Activated CD4-positive, alpha-beta T cell treated with anti-CD3 and anti-CD28 coated beads for 36 hours (primary cell): ENCODE data around the gene ABHD6. TPM values are rescaled to one million over a fixed set of nuclear protein-coding genes. Genes with fewer than 3 reads are reported as not detected.
A peak's percentile ranks its signal among the peaks of the same experiment; 100 is the strongest.

Source experiments
- ATAC-seq: fragments of 200-7000 bp; cut with Tn5 transposase; one replicate; pipeline ENCODE4 v1.10.0; 2021; ENCODE audit warnings: mild to moderate bottlenecking, moderate library complexity
- CTCF ChIA-PET: fragments of 350-600 bp; sonication (Branson Sonifier 250); formaldehyde crosslinking; loops from one replicate; lab custom pipeline; 2021; ENCODE audit warnings: antibody characterized with exemption; lab: Charles Lee
- POLR2A ChIA-PET: fragments of 350-600 bp; sonication (Branson Sonifier 250); formaldehyde crosslinking; loops from one replicate; lab custom pipeline; 2021; ENCODE audit warnings: antibody characterized with exemption, inconsistent platforms; lab: Charles Lee
- DNase-seq: peaks from one replicate; pipeline ENCODE4 v3.0.0-alpha.2; 2020
- H3K27ac Mint-ChIP-seq: one replicate; pipeline ENCODE4 v1.8.0; 2021; ENCODE audit warnings: mixed read lengths
- H3K27me3 Mint-ChIP-seq: one replicate; pipeline ENCODE4 v1.8.0; 2021; ENCODE audit warnings: mixed read lengths
- H3K36me3 Mint-ChIP-seq: one replicate; pipeline ENCODE4 v1.8.0; 2021; ENCODE audit warnings: low read depth, mixed read lengths
- H3K4me1 Mint-ChIP-seq: one replicate; pipeline ENCODE4 v1.8.0; 2021; ENCODE audit warnings: mixed read lengths
- H3K4me3 Mint-ChIP-seq: one replicate; pipeline ENCODE4 v1.8.0; 2021; ENCODE audit warnings: mild to moderate bottlenecking, moderate library complexity, mixed read lengths
- H3K9me3 Mint-ChIP-seq: one replicate; pipeline ENCODE4 v1.8.0; 2021; ENCODE audit warnings: low read depth, mixed read lengths
- intact Hi-C, 2 experiments: fragments of 100-400 bp; cut with DNase I in 1 of 2; cut with micrococcal nuclease in 1 of 2; formaldehyde crosslinking; loops; one replicate each; pipeline versions ENCODE4 v1.14.2 to v1.15.1; 2022 to 2024; cut with DNase I, micrococcal nuclease
- total RNA-seq, 2 experiments: library from RNA; stranded (reverse); gene quantifications; one replicate each; pipeline ENCODE4 v1.2.3, GENCODE V29; 2021

The ABHD6 gene
- total RNA-seq, 2 experiments from 2014 or later, result 3.0 to 3.5 TPM

GRCh38 chr3:58324391-58325390 is 87.1 kb downstream of the ABHD6 start:
- POLR2A ChIA-PET, result interaction anchor here (0.8 to 1.4 kb wide), 3 partner anchors 10 to 18 kb away, joined by 4 to 5 read pairs (median 4); partner anchors contain the start of genes HTD2 and RPP14

GRCh38 chr3:58325525-58325992 is 88.0 kb downstream of the ABHD6 start:
- no peaks in the 10 kb centered on the region for H3K9me3 Mint-ChIP-seq
- ChIA-PET CTCF (interaction anchor here (0.6 to 9.5 kb wide), 5 partner anchors 12 to 25 kb away, joined by 3 to 72 read pairs (median 5); partner anchors contain the start of genes HTD2 and RPP14), POLR2A (interaction anchor here (1.4 kb wide), 1 partner anchor 10 kb away, joined by 4 read pairs; no protein-coding TSS in a partner anchor)
- no peak overlapping the region for H3K4me3 Mint-ChIP-seq
- DNase-seq (no peak), ATAC-seq (no peak)
- H3K27me3 Mint-ChIP-seq, result no peaks in the 10 kb centered on the region
- peaks cover 2% of the 10 kb centered on the region for H3K36me3 Mint-ChIP-seq
- peak overlapping the region; percentile 82 for H3K27ac Mint-ChIP-seq
- intact Hi-C loops, result no loop called here
- peaks cover 40% of the 10 kb centered on the region for H3K4me1 Mint-ChIP-seq

More at GRCh38 chr3:58324391-58325390, 87.1 kb downstream of the ABHD6 start:
- intact Hi-C loops, result loop anchor here (1.0 to 5.0 kb wide), 8 partner anchors 8 to 728 kb away; partner anchors contain the start of genes HTD2 (in 2 of the 2), RPP14 (in 2 of the 2), CFAP20DC (in 1 of the 2) and PDHB (in 1 of the 2)
- ATAC-seq, result peak; percentile 62
- Mint-ChIP-seq H3K27me3 (no peaks in the 10 kb centered on the region), H3K9me3 (no peaks in the 10 kb centered on the region), H3K4me1 (peaks cover 40% of the 10 kb centered on the region), H3K27ac (peak overlapping the region; percentile 86), H3K36me3 (peaks cover 2% of the 10 kb centered on the region), H3K4me3 (peak overlapping the region; percentile 29)
- no peak for DNase-seq
- CTCF ChIA-PET, result interaction anchor here (0.5 to 9.5 kb wide), 14 partner anchors 8 to 335 kb away, joined by 3 to 72 read pairs (median 4); partner anchors contain the start of genes HTD2, PXK and RPP14

GRCh38 chr3:58326267-58326900 is 88.8 kb downstream of the ABHD6 start:
- Mint-ChIP-seq H3K4me3 (no peak overlapping the region), H3K36me3 (no peaks in the 10 kb centered on the region), H3K9me3 (no peaks in the 10 kb centered on the region), H3K27me3 (no peaks in the 10 kb centered on the region), H3K4me1 (peaks cover 36% of the 10 kb centered on the region), H3K27ac (peak overlapping the region; percentile 65)
- ChIA-PET CTCF (interaction anchor here (0.9 to 9.5 kb wide), 3 partner anchors 19 to 169 kb away, joined by 3 to 72 read pairs (median 3); partner anchors contain the start of genes HTD2 and RPP14), POLR2A (no interaction called here)
- no peak for DNase-seq
- no peak for ATAC-seq
- intact Hi-C loops, result no loop called here

- H3K9me3 Mint-ChIP-seq, result no peaks in the 10 kb centered on the region
- no peak overlapping the region for H3K4me3 Mint-ChIP-seq
These were observed 91.7 kb downstream of the ABHD6 start for GRCh38 chr3:58329150-58329921.

GRCh38 chr3:58329922-58330413 is 92.4 kb downstream of the ABHD6 start:
- no peak for ATAC-seq
- Mint-ChIP-seq H3K4me1 (peaks cover 28% of the 10 kb centered on the region), H3K9me3 (no peaks in the 10 kb centered on the region), H3K27ac (no peak overlapping the region), H3K27me3 (no peaks in the 10 kb centered on the region), H3K4me3 (no peak overlapping the region), H3K36me3 (peaks cover 2% of the 10 kb centered on the region)
- intact Hi-C loops, result loop anchor here in 1 of 2 experiments (5.0 kb wide), 1 partner anchor 162 kb away; the partner anchor contains the start of gene KCTD6
- CTCF ChIA-PET, result interaction anchor here (1.0 to 9.4 kb wide), 3 partner anchors 23 to 161 kb away, joined by 5 to 58 read pairs (median 6); partner anchors contain the start of genes HTD2, KCTD6 and RPP14
- DNase-seq, result no peak
- POLR2A ChIA-PET, result no interaction called here

More at GRCh38 chr3:58329150-58329921, 91.7 kb downstream of the ABHD6 start:
- ATAC-seq, result no peak
- peaks cover 2% of the 10 kb centered on the region for H3K36me3 Mint-ChIP-seq
- no peak overlapping the region for H3K27ac Mint-ChIP-seq
- H3K27me3 Mint-ChIP-seq, result no peaks in the 10 kb centered on the region
- H3K4me1 Mint-ChIP-seq, result peaks cover 29% of the 10 kb centered on the region
- CTCF ChIA-PET, result interaction anchor here (0.7 to 9.4 kb wide), 3 partner anchors 22 to 146 kb away, joined by 3 to 58 read pairs (median 6); partner anchors contain the start of genes HTD2 and RPP14
- intact Hi-C loops, result no loop called here
- DNase-seq, result no peak
- POLR2A ChIA-PET, result no interaction called here

- Mint-ChIP-seq H3K4me1 (peaks cover 30% of the 10 kb centered on the region), H3K9me3 (no peaks in the 10 kb centered on the region), H3K36me3 (peaks cover 10% of the 10 kb centered on the region), H3K27ac (peak overlapping the region; percentile 78), H3K4me3 (peak overlapping the region; percentile 100), H3K27me3 (no peaks in the 10 kb centered on the region)
- intact Hi-C loops, result loop anchor here (1.0 to 5.0 kb wide), 6 partner anchors 7 to 161 kb away; partner anchors contain the start of genes KCTD6 (in 2 of the 2), ABHD6 (in 1 of the 2), HTD2 (in 1 of the 2) and PDHB (in 1 of the 2)
- ChIA-PET POLR2A (no interaction called here), CTCF (interaction anchor here (0.6 to 9.4 kb wide), 4 partner anchors 8 to 146 kb away, joined by 3 to 58 read pairs (median 5); partner anchors contain the start of genes HTD2 and RPP14)
- ATAC-seq (no peak), DNase-seq (no peak)
These were observed 94.1 kb downstream of the ABHD6 start for GRCh38 chr3:58331593-58332152.

- no peaks in the 10 kb centered on the region for H3K27me3 Mint-ChIP-seq
- ATAC-seq, result peak; percentile 84
- peaks cover 30% of the 10 kb centered on the region for H3K4me1 Mint-ChIP-seq
- no peaks in the 10 kb centered on the region for H3K9me3 Mint-ChIP-seq
- ChIA-PET POLR2A (no interaction called here), CTCF (interaction anchor here (1.3 to 9.4 kb wide), 3 partner anchors 9 to 25 kb away, joined by 5 to 58 read pairs (median 36); partner anchors contain the start of genes HTD2 and RPP14)
- peak within 1 kb of the TSS; percentile 100 for H3K4me3 Mint-ChIP-seq
- H3K36me3 Mint-ChIP-seq, result peaks cover 10% of the 10 kb centered on the region
- peak; percentile 89 for DNase-seq
- peak within 1 kb of the TSS; percentile 96 for H3K27ac Mint-ChIP-seq
- intact Hi-C loops, result loop anchor here (1.0 to 5.0 kb wide), 6 partner anchors 8 to 160 kb away; partner anchors contain the start of genes KCTD6 (in 2 of the 2), ABHD6 (in 1 of the 2), HTD2 (in 1 of the 2) and PDHB (in 1 of the 2)
These were observed 95.1 kb downstream of the ABHD6 start, which contains the start of gene PXK for GRCh38 chr3:58332575-58333188. Gene PXK, plus strand, starts transcription at chr3:58332892. Its CDS starts 97 bp downstream, at chr3:58332989.

GRCh38 chr3:58333206-58334012 is 95.8 kb downstream of the ABHD6 start:
- Mint-ChIP-seq H3K9me3 (no peaks in the 10 kb centered on the region), H3K36me3 (peaks cover 10% of the 10 kb centered on the region), H3K27ac (peak overlapping the region; percentile 96), H3K27me3 (no peaks in the 10 kb centered on the region), H3K4me3 (peak overlapping the region; percentile 100), H3K4me1 (peaks cover 30% of the 10 kb centered on the region)
- ATAC-seq (peak; percentile 23), DNase-seq (peak; percentile 60)
- ChIA-PET POLR2A (interaction anchor here (1.1 kb wide), 1 partner anchor 27 kb away, joined by 4 read pairs; the partner anchor contains the start of genes HTD2 and RPP14), CTCF (interaction anchor here (0.7 to 9.4 kb wide), 9 partner anchors 9 to 160 kb away, joined by 3 to 58 read pairs (median 4); partner anchors contain the start of genes HTD2, KCTD6 and RPP14)
- intact Hi-C loops, result loop anchor here (2.0 to 5.0 kb wide), 4 partner anchors 21 to 159 kb away; partner anchors contain the start of genes HTD2 (in 1 of the 2), KCTD6 (in 1 of the 2) and RPP14 (in 1 of the 2)
